Activated naive CD8-positive, alpha-beta T cell treated with anti-CD3 and anti-CD28 coated beads, Interleukin-2, amount 50 U/mL, for 24 hours (primary cell): ENCODE results near the gene ZNF93.
A peak's percentile ranks its signal among the peaks of the same experiment; 100 is the strongest.
"Not testable (repeated sequence)": the region's sequence is repeated elsewhere in the genome, so short reads cannot be mapped to it uniquely, and the experiment has no call there.

Experiments
- ATAC-seq: fragments of 150-1000 bp; cut with Tn5 transposase; one replicate; pipeline ENCODE4 v1.10.0; 2021
- DNase-seq: peaks from one replicate; pipeline ENCODE4 v3.0.0; 2021
- H3K27ac Mint-ChIP-seq: one replicate; pipeline ENCODE4 v1.8.0; 2021; ENCODE audit warnings: mild to moderate bottlenecking, mixed read lengths
- H3K27me3 Mint-ChIP-seq: one replicate; pipeline ENCODE4 v1.8.0; 2021; ENCODE audit warnings: mixed read lengths
- H3K36me3 Mint-ChIP-seq: one replicate; pipeline ENCODE4 v1.8.0; 2021; ENCODE audit warnings: low read depth, mixed read lengths
- H3K4me1 Mint-ChIP-seq: one replicate; pipeline ENCODE4 v1.8.0; 2021; ENCODE audit warnings: mixed read lengths
- H3K4me3 Mint-ChIP-seq: one replicate; pipeline ENCODE4 v1.8.0; 2021; ENCODE audit warnings: mild to moderate bottlenecking, moderate library complexity, mixed read lengths
- H3K9me3 Mint-ChIP-seq: one replicate; pipeline ENCODE4 v1.8.0; 2021; ENCODE audit warnings: mixed read lengths

ZNF93 gene

DNA sequence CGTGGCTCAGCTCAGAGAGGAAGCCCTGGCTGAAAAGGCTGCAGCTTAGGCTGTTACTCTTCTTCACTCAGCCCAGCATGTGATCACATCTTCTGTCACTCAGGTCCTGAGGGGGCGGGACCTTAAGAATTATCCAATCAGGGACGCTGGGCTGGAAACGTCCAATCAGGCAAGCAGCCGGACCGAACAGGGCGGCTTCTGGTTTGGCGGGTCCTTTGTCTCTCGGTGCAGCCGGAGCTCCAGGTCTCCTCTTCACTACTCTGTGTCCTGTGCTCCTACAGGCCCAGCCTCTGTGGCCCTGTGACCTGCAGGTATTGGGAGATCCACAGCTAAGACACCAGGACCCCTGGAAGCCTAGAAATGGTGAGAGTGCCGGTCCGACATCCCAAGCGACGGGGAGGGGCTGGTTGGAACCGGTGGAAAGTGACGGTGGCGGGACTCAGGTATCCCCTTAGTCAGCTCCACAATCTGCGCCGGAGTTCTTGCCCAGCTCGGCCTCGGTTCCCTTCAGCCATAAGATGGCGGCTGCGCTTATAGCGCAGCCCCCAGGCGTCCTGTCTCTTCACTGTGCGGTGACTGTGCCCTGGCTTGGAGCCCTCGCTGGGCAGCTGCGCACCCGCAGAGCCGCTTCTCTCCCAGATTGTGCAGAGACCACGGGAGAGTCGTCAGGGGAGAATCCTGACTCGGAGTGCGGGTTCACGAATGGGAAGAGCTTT is at the start of gene ZNF93:
Gene ZNF93, plus strand, starts transcription at position 218 of the 716 bp plus-strand sequence. Its CDS starts 143 bp downstream, at position 361.
- Mint-ChIP-seq H3K4me1 (peaks cover 28% of the 10 kb centered on the region), H3K4me3 (peak within 1 kb of the TSS; percentile 90), H3K27me3 (no peaks in the 10 kb centered on the region), H3K27ac (peak within 1 kb of the TSS; percentile 91), H3K9me3 (peaks cover 39% of the 10 kb centered on the region), H3K36me3 (peaks cover 47% of the 10 kb centered on the region)
- ATAC-seq (peak; percentile 94), DNase-seq (peak; percentile 87)

DNA sequence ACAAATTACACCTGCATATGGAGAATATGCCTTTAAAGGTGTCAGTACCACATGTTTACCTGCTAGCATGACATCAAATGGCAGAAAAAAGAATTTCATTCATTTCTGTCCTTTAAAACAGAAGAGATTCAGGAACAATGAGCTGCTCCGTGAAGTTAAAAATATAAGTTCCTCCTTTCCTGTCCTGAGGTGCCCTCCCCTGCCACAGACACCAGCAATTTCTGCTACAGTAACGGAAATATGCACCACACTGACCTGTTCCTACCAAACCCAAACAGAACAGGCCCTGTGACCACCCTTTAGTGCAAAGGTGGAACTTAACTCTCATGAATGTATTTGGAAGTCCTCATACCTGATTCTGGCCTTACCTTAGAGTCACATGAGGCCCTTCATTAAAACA is 49.0 kb upstream of the ZNF93 start:
- not testable (repeated sequence) for H3K4me3 Mint-ChIP-seq, H3K36me3 Mint-ChIP-seq, DNase-seq, H3K27ac Mint-ChIP-seq, H3K4me1 Mint-ChIP-seq, ATAC-seq, H3K27me3 Mint-ChIP-seq
- peaks cover 18% of the 10 kb centered on the region for H3K9me3 Mint-ChIP-seq

DNA sequence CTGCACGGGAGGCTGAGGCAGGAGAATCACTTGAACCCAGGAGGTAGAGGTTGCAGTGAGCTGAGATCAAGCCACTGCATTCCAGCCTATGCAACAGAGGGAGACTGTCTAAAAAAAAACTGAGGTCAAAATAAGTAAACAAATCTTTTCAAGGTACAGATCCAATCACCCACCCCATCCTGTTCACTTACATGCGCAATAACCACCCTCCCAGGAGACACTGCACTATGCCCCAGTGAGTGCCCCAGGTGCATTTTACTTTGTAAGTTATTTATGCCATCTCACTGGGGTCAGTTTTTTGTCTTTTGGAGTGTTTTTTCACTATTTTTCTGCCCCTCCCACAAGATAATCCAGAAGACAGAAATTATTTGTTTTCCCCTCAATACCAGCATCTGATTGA is 42.0 kb upstream of the ZNF93 start:
- DNase-seq (no peak), ATAC-seq (no peak)
- Mint-ChIP-seq H3K36me3 (peaks cover 6% of the 10 kb centered on the region), H3K27ac (no peak overlapping the region), H3K9me3 (peaks cover 14% of the 10 kb centered on the region), H3K4me3 (no peak overlapping the region), H3K27me3 (no peaks in the 10 kb centered on the region), H3K4me1 (peaks cover 3% of the 10 kb centered on the region)

DNA sequence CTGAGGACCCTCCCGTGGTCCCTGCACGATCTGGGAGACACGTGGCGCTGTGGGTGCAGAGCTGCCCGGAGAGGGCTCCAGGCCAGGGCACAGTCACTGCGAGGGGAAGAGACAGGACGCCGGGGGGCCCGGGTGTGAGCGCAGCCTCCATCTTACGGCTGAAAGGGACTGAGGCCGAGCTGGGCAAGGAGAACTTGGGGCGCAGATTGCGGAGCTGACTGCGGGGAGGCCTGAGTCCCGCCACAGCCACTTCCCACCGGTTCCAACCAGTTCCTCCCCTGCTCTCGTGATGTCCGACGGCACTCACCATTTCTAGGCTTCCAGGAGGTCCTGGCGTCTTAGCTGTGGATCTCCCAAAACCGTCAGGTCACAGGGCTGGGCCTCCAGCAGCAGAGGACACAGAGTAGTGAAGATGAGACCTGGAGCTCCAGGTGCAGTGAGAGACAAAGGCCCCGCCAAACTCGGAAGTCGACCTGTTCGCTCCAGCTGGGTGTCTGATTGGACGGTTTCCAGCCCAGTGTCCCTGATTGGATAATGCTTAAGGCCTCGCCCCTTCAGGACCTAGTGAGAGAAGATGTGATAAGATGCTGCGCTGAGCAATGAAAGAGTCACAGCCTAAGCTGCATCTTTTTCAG is 39.9 kb upstream of the ZNF93 start:
- ATAC-seq (no peak), DNase-seq (peak; percentile 18)
- H3K27ac Mint-ChIP-seq: no peak overlapping the region
- peaks cover 7% of the 10 kb centered on the region for H3K4me1 Mint-ChIP-seq
- peaks cover 7% of the 10 kb centered on the region for H3K9me3 Mint-ChIP-seq
- peak overlapping the region; percentile 76 for H3K4me3 Mint-ChIP-seq
- H3K27me3 Mint-ChIP-seq: no peaks in the 10 kb centered on the region
- H3K36me3 Mint-ChIP-seq: peaks cover 6% of the 10 kb centered on the region

DNA sequence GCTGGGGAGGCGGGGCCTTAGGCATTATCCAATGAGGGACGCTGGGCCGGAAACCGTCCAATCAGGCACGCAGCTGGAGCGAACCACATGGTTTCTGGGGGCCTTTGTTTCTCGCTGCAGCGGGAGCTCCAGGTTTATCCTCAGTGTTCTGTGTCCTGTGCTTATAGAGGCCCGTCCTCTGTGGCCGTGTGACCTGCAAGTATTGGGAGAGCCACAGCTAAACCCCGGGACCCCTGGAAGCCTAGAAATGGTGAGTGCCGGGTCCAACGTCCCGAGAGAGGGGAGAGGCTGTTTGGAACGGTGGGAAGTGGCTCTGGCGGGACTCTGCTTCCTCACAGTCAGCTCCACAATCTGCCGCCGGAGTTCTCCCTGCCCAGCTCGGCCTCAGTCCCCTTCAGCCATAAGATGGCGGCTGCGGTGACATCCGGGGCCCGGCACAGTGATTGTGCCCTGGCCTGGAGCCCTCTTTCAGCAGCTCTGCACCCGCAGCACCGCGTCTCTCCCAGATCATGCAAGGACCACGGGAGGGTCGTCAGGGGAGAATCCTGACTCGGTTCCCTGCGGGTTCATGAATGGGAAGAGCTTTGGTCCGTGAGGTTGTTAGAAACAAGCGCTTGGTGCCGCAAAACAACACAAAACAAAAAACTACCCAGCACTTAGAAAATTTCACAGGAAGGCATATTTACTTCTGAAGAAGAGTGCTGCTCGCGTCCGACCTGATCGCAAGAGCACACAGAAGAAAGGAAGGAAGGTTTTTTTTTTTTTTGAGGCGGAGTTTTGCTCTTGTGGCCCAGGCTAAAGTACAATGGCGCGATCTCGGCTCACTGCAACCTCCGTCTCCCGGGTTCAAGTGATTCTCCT is 34.8 kb upstream of the ZNF93 start, which contains the start of gene ZNF253:
Gene ZNF253, plus strand, starts transcription at position 133 of the 861 bp plus-strand sequence. Its CDS starts 115 bp downstream, at position 248.
- Mint-ChIP-seq H3K4me1 (peaks cover 38% of the 10 kb centered on the region), H3K4me3 (peak within 1 kb of the TSS; percentile 96), H3K27ac (peak within 1 kb of the TSS; percentile 94), H3K36me3 (peaks cover 13% of the 10 kb centered on the region), H3K27me3 (no peaks in the 10 kb centered on the region), H3K9me3 (peaks cover 4% of the 10 kb centered on the region)
- ATAC-seq (peak; percentile 99), DNase-seq (peak; percentile 95)

DNA sequence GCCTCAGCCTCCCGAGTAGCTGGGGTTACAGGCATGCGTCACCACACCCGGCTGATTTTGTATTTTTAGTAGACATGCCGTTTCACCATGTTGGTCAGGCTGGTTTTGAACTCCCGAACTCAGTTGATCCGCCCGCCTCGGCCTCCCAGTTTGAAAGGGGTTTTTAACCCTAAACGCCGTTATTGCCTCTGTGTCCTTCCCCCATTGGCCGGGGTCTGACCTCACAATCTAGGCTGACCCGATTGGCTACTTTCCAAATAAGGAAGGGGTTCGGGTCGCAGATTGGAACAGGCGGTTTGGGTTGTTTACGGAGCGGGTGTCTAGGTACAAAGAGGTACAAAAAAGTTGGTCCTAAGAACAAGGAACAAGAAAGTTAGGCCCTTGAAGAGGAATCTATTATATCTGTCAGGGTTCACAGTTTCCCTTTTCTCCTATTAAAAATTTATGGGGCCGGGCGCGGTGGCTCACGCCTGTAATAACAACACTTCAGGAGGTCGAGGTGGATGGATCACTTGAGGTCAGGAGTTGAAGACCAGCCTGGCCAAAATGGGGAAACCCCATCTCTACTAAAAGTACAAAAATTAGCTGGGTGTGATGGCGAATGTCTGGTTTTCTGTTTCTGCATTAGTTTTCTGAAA is 34.0 kb upstream of the ZNF93 start:
- Mint-ChIP-seq H3K36me3 (peaks cover 16% of the 10 kb centered on the region), H3K27me3 (no peaks in the 10 kb centered on the region), H3K4me3 (peak overlapping the region; percentile 96), H3K9me3 (no peaks in the 10 kb centered on the region), H3K27ac (peak overlapping the region; percentile 94), H3K4me1 (peaks cover 44% of the 10 kb centered on the region)
- ATAC-seq (no peak), DNase-seq (peak; percentile 54)

DNA sequence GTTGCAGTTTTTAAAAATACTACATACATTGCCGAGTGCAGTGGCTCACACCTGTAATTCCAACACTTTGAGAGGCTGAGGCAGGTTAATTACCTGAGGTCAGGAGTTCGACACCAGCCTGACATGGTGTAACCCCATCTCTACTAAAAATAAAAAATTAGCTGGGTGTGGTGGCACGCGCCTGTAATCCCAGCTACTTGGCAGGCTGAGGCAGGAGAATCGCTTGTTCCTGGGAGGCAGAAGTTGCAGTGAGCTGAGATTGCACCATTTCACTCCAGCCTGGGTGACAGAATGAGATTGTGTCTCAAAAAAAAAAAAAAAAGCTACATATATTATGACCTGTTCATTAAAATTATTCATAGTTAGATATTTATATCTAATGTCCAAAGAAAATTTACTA is 30.7 kb upstream of the ZNF93 start:
- not testable (repeated sequence) for DNase-seq, H3K9me3 Mint-ChIP-seq, H3K4me3 Mint-ChIP-seq, H3K27me3 Mint-ChIP-seq, H3K27ac Mint-ChIP-seq, ATAC-seq
- Mint-ChIP-seq H3K4me1 (peaks cover 59% of the 10 kb centered on the region), H3K36me3 (peaks cover 39% of the 10 kb centered on the region)

DNA sequence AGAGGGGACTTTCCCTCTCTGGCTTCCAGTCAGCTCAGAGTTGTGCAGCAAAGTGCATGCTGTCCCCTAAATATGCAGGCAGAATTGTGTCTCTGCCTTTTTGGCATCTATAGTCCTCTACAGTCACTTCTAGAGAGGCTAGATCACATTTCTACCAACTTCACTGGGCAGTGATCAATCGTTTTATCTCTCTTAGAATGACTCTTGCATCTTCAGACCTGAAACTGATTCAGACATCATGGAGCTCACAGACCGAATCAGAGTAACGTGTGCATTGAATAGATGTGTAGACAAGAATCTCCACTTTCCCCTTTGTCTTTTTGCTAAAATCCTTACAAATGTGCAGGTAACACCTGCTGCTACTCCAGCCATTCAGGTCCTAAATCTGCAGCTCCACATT is 28.8 kb upstream of the ZNF93 start:
- H3K4me1 Mint-ChIP-seq: peaks cover 51% of the 10 kb centered on the region
- no peak overlapping the region for H3K27ac Mint-ChIP-seq
- no peaks in the 10 kb centered on the region for H3K27me3 Mint-ChIP-seq
- H3K36me3 Mint-ChIP-seq: peaks cover 47% of the 10 kb centered on the region
- H3K4me3 Mint-ChIP-seq: no peak overlapping the region
- no peaks in the 10 kb centered on the region for H3K9me3 Mint-ChIP-seq
- no peak for DNase-seq
- peak; percentile 59 for ATAC-seq

DNA sequence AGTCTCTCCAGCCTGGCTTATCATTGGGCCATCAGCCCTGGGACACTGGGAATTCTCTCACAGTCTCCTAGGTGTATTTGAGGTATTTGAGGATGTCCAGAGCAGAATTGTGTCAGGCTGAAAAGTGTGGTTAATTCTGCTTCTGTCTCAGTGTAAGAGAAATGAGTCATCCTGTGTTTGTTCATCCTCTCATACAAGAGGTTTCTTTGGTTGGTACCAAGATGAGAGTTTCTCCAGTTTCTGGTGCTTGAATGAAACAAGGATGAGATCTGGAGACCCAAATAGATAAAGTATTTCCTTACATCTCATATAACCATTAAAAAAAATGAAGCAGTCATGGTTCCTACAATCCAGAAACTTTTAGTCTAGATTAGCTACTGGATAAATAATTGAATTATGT is 27.4 kb upstream of the ZNF93 start:
- H3K9me3 Mint-ChIP-seq: no peaks in the 10 kb centered on the region
- peaks cover 55% of the 10 kb centered on the region for H3K36me3 Mint-ChIP-seq
- peaks cover 38% of the 10 kb centered on the region for H3K4me1 Mint-ChIP-seq
- no peaks in the 10 kb centered on the region for H3K27me3 Mint-ChIP-seq
- DNase-seq (no peak), ATAC-seq (no peak)
- H3K4me3 Mint-ChIP-seq: no peak overlapping the region
- H3K27ac Mint-ChIP-seq: no peak overlapping the region

DNA sequence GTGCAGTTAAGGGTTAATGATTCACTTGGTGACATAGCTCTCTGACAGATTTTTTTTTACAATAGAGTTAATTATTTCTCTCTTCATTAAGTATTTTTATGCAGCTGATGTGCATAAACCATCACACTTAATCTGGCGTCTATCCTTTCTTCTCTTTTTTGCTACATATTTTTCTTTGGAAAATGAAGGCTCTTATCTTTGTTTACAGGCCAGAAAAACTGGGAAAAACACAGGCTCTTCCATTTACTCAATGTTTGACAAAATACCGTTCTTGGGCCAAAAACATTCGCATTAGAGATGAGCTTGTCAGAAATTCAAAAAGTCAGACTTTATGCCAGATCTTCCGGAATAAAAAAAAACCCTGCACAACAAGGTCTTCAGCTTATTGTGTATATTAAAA is 23.0 kb upstream of the ZNF93 start:
- H3K27me3 Mint-ChIP-seq: no peaks in the 10 kb centered on the region
- H3K27ac Mint-ChIP-seq: no peak overlapping the region
- no peak for ATAC-seq
- H3K36me3 Mint-ChIP-seq: peaks cover 65% of the 10 kb centered on the region
- no peak overlapping the region for H3K4me3 Mint-ChIP-seq
- no peak for DNase-seq
- peaks cover 8% of the 10 kb centered on the region for H3K9me3 Mint-ChIP-seq
- peaks cover 9% of the 10 kb centered on the region for H3K4me1 Mint-ChIP-seq

DNA sequence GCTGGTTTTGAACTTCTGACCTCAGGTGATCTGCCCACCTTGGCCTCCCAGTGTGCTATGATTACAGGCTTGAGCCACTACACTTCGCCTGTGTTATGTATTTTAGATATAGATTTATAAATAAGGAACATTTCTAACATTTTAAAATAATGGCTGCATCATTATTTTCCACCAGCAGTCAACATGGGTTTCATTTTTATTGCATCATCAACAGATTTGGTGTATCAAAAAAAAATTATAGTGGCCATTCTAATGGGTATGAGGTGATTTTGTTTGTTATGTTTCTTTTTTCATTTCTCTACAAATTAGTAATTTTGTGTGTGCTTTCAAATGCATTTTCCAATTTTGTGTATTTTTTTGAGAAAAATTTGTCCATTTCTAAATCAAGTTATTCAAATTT is 16.2 kb upstream of the ZNF93 start:
- H3K27me3 Mint-ChIP-seq: no peaks in the 10 kb centered on the region
- no peak for ATAC-seq
- no peak overlapping the region for H3K4me3 Mint-ChIP-seq
- no peaks in the 10 kb centered on the region for H3K4me1 Mint-ChIP-seq
- peaks cover 80% of the 10 kb centered on the region for H3K36me3 Mint-ChIP-seq
- H3K9me3 Mint-ChIP-seq: peaks cover 25% of the 10 kb centered on the region
- no peak for DNase-seq
- H3K27ac Mint-ChIP-seq: no peak overlapping the region

DNA sequence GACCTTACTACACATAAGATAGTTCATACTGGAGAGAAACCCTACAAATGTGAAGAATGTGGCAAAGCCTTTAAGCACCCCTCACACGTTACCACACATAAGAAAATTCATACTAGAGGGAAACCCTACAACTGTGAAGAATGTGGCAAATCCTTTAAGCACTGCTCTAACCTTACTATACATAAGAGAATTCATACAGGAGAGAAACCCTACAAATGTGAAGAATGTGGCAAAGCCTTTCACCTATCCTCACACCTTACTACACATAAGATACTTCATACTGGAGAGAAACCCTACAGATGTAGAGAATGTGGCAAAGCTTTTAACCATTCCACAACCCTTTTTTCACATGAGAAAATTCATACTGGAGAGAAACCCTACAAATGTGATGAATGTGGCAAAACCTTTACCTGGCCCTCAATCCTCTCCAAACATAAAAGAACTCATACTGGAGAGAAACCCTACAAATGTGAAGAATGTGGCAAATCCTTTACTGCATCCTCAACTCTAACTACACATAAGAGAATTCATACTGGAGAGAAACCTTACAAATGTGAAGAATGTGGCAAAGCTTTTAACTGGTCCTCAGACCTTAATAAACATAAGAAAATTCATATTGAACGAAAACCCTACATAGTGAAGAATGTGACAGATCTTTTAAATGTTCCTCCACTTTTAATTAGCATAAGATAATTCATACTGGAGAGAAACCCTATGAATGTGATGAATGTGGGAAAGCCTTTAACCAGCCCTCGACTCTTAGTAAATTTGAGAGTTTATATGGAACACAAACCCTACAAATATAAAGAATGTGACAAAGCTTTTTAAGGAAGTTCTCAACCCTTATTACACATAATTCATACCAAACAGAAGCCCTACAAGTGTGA is 8.4 kb upstream of the ZNF93 start:
- not testable (repeated sequence) for H3K4me3 Mint-ChIP-seq, H3K27ac Mint-ChIP-seq, DNase-seq, ATAC-seq, H3K27me3 Mint-ChIP-seq, H3K4me1 Mint-ChIP-seq
- peaks cover 49% of the 10 kb centered on the region for H3K9me3 Mint-ChIP-seq
- peaks cover 64% of the 10 kb centered on the region for H3K36me3 Mint-ChIP-seq

DNA sequence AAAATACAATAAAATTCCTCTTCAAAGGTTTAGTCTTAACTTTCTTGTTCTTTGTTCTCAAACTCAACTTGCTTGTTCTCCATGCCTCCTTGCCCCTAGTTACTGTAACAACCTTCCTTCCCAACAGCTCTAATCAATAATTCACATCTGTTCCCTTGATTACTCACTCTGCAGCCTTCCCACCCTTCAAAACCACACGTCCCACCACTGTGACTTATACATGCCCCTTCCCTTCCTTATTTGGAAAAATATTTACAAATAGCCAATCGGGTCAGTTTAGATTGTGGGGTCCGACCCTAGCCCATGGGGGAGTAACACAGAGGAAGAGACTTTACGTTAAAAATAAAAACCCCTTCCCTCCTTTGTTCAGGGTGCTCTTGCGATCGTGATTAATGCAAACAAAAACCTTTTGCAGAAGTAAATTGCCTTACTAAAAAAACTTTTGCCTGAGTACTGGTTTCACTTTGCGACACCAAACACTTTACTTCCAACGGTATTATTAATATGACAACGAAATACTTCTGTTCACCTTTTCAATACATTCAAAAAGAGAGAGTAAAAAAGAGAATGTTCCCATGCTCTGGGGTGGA is 512 bp upstream of the ZNF93 start:
- H3K4me1 Mint-ChIP-seq: peaks cover 28% of the 10 kb centered on the region
- H3K36me3 Mint-ChIP-seq: peaks cover 48% of the 10 kb centered on the region
- peak; percentile 42 for ATAC-seq
- H3K9me3 Mint-ChIP-seq: peaks cover 45% of the 10 kb centered on the region
- peak; percentile 18 for DNase-seq
- H3K4me3 Mint-ChIP-seq: peak overlapping the region; percentile 90
- no peaks in the 10 kb centered on the region for H3K27me3 Mint-ChIP-seq
- H3K27ac Mint-ChIP-seq: peak overlapping the region; percentile 91
